IMR-90 (cell line): Measurements from ENCODE around the gene TMEM247. TPM values are rescaled to one million over a fixed set of nuclear protein-coding genes. Genes with fewer than 3 reads are reported as not detected.
A peak's percentile ranks its signal among the peaks of the same experiment; 100 is the strongest.

Experiments used
- ATAC-seq: fragments of 200-7000 bp; cut with Tn5 transposase; 2 replicates; pipeline ENCODE4 v1.9.1; 2020; ENCODE audit warnings: low read depth, mild to moderate bottlenecking, moderate library complexity
- BruUV-seq: library from RNA; stranded (reverse); fragments of 400-500 nt; replicated peaks from 2 replicates; lab custom pipeline; 2021; lab: Mats Ljungman, UMichigan
- CTCF ChIA-PET: fragments of 300-600 bp; formaldehyde crosslinking; extraction: SDS; loops from one replicate; lab custom pipeline; 2021; ENCODE audit warnings: antibody characterized with exemption; lab: Yijun Ruan, JAX
- POLR2A ChIA-PET: fragments of 300-600 bp; sonication (Branson Sonifier 250); formaldehyde crosslinking; loops from one replicate; lab custom pipeline; 2022; ENCODE audit warnings: antibody characterized with exemption; ENCODE audit not compliant: unreplicated experiment; lab: Charles Lee
- DNase-seq: peaks from one replicate; pipeline ENCODE4 v3.0.0; 2013
- H2AFZ ChIP-seq: replicated peaks from 2 replicates; pipeline ENCODE3; 2013; ENCODE audit warnings: low read length, mild to moderate bottlenecking; ENCODE audit not compliant: poor library complexity
- H2AK5ac ChIP-seq: 2 replicates; pipeline ENCODE4 v1.6.1; 2013; ENCODE audit warnings: low read depth, low read length, inconsistent platforms
- H2AK9ac ChIP-seq: replicated peaks from 2 replicates; pipeline ENCODE3; 2013; ENCODE audit warnings: mild to moderate bottlenecking, low read depth, low read length, moderate library complexity; ENCODE audit not compliant: poor library complexity
- H2BK120ac ChIP-seq: 2 replicates; pipeline ENCODE4 v1.6.1; 2013; ENCODE audit warnings: low read depth, low read length, inconsistent platforms
- H2BK15ac ChIP-seq: 3 replicates; pipeline ENCODE4 v1.6.1; 2013; ENCODE audit warnings: low read depth, low read length, inconsistent platforms
- H2BK20ac ChIP-seq: 2 replicates; pipeline ENCODE4 v1.6.1; 2013; ENCODE audit warnings: low read depth, mild to moderate bottlenecking, inconsistent platforms, low read length, moderate library complexity
- H2BK5ac ChIP-seq: 2 replicates; pipeline ENCODE4 v1.6.1; 2013; ENCODE audit warnings: mild to moderate bottlenecking, low read depth, low read length, inconsistent platforms; ENCODE audit not compliant: poor library complexity, severe bottlenecking
- H3K14ac ChIP-seq: replicated peaks from 2 replicates; pipeline ENCODE4 v1.6.1; 2013; ENCODE audit warnings: low read depth, low read length, inconsistent platforms
- H3K18ac ChIP-seq: 2 replicates; pipeline ENCODE4 v1.6.1; 2013; ENCODE audit warnings: low read depth, low read length, control low read depth
- H3K23ac ChIP-seq: 2 replicates; pipeline ENCODE4 v1.6.1; 2013; ENCODE audit warnings: low read depth, low read length, inconsistent platforms
- H3K27ac ChIP-seq: 2 replicates; pipeline ENCODE4 v1.5.1; 2013; ENCODE audit warnings: mild to moderate bottlenecking, control low read depth, low read length; ENCODE audit not compliant: insufficient read depth
- H3K27me3 ChIP-seq: 2 replicates; pipeline ENCODE4 v1.6.1; 2013; ENCODE audit warnings: low read length; ENCODE audit not compliant: control insufficient read depth, insufficient read depth
- H3K36me3 ChIP-seq: 2 replicates; pipeline ENCODE4 v1.6.1; 2013; ENCODE audit warnings: low read length, mixed read lengths; ENCODE audit not compliant: control insufficient read depth, insufficient read depth
- H3K4ac ChIP-seq: 2 replicates; pipeline ENCODE4 v1.6.1; 2013; ENCODE audit warnings: low read depth, low read length, inconsistent platforms
- H3K4me1 ChIP-seq: 2 replicates; pipeline ENCODE4 v1.6.1; 2013; ENCODE audit warnings: low read length, mixed read lengths; ENCODE audit not compliant: control insufficient read depth, insufficient read depth
- H3K4me2 ChIP-seq: 2 replicates; pipeline ENCODE4 v1.6.1; 2013; ENCODE audit warnings: low read depth, mild to moderate bottlenecking, control low read depth, low read length, moderate library complexity
- H3K4me3 ChIP-seq: 2 replicates; pipeline ENCODE4 v1.5.1; 2013; ENCODE audit warnings: low read depth, mild to moderate bottlenecking, control low read depth, low read length, moderate library complexity; ENCODE audit not compliant: insufficient read depth
- H3K56ac ChIP-seq: 2 replicates; pipeline ENCODE4 v1.6.1; 2013; ENCODE audit warnings: low read length, inconsistent platforms; ENCODE audit not compliant: insufficient read depth; ENCODE audit errors: extremely low read depth
- H3K79me1 ChIP-seq, 2 experiments: 2 replicates each; pipeline ENCODE4 v1.6.1; 2013; ENCODE audit warnings: low read length in 2 of 2, inconsistent platforms in 1 of 2, low read depth in 1 of 2
- H3K9ac ChIP-seq: 2 replicates; pipeline ENCODE4 v1.6.1; 2013; ENCODE audit warnings: low read depth, low read length, control low read depth
- H3K9me1 ChIP-seq: 2 replicates; pipeline ENCODE4 v1.6.1; 2013; ENCODE audit warnings: low read length, inconsistent platforms; ENCODE audit not compliant: insufficient read depth
- H3K9me3 ChIP-seq: 2 replicates; pipeline ENCODE4 v1.6.1; 2013; ENCODE audit warnings: low read length; ENCODE audit not compliant: control insufficient read depth, insufficient read depth
- H4K20me1 ChIP-seq: 2 replicates; pipeline ENCODE4 v1.6.1; 2013; ENCODE audit warnings: low read length, inconsistent platforms; ENCODE audit not compliant: insufficient read depth
- H4K5ac ChIP-seq: 2 replicates; pipeline ENCODE4 v1.6.1; 2013; ENCODE audit warnings: mild to moderate bottlenecking, low read depth, low read length, control low read depth
- H4K8ac ChIP-seq, 2 experiments: 2 replicates each; pipeline ENCODE4 v1.6.1; 2013; ENCODE audit warnings: low read depth in 2 of 2, low read length in 2 of 2, control low read depth in 1 of 2, inconsistent platforms in 1 of 2
- H4K91ac ChIP-seq: 2 replicates; pipeline ENCODE4 v1.6.1; 2013; ENCODE audit warnings: low read depth, low read length, inconsistent platforms; ENCODE audit not compliant: insufficient read depth
- BHLHE40 ChIP-seq: fragments of 150-350 bp; IDR thresholded peaks from 2 replicates; pipeline ENCODE4 v1.6.1; 2016; ENCODE audit warnings: mild to moderate bottlenecking, low read depth, low read length
- CEBPB ChIP-seq: IDR thresholded peaks from 2 replicates; pipeline ENCODE4 v1.6.1; 2012; ENCODE audit warnings: low read depth, low read length, improper control_type of control experiment
- CHD1 ChIP-seq: IDR thresholded peaks from 2 replicates; pipeline ENCODE4 v1.6.1; 2012; ENCODE audit warnings: low read depth, low read length, improper control_type of control experiment
- ELK1 ChIP-seq: fragments of 150-350 bp; IDR thresholded peaks from 2 replicates; pipeline ENCODE4 v1.6.1; 2016; ENCODE audit warnings: low read depth, mild to moderate bottlenecking, low read length, moderate library complexity, borderline replicate concordance
- FOS ChIP-seq: fragments of 150-350 bp; IDR thresholded peaks from 2 replicates; pipeline ENCODE4 v1.6.1; 2016; ENCODE audit warnings: low read depth, low read length
- MAFK ChIP-seq: IDR thresholded peaks from 2 replicates; pipeline ENCODE4 v1.6.1; 2012; ENCODE audit warnings: low read depth, low read length, improper control_type of control experiment
- MAZ ChIP-seq: IDR thresholded peaks from 2 replicates; pipeline ENCODE4 v1.6.1; 2012; ENCODE audit warnings: low read depth, mild to moderate bottlenecking, low read length, improper control_type of control experiment, moderate library complexity, borderline replicate concordance
- MXI1 ChIP-seq: IDR thresholded peaks from 2 replicates; pipeline ENCODE4 v1.6.1; 2012; ENCODE audit warnings: low read depth, mild to moderate bottlenecking, low read length, moderate library complexity, borderline replicate concordance
- NFE2L2 ChIP-seq: fragments of 150-350 bp; IDR thresholded peaks from 2 replicates; pipeline ENCODE4 v1.6.1; 2016; ENCODE audit warnings: low read depth, mild to moderate bottlenecking, low read length
- POLR2A ChIP-seq: IDR thresholded peaks from 2 replicates; pipeline ENCODE4 v1.6.1; 2012; ENCODE audit warnings: mild to moderate bottlenecking, low read depth, low read length
- RAD21 ChIP-seq: IDR thresholded peaks from 2 replicates; pipeline ENCODE4 v1.6.1; 2012; ENCODE audit warnings: low read length, improper control_type of control experiment
- RCOR1 ChIP-seq: IDR thresholded peaks from 2 replicates; pipeline ENCODE4 v1.6.1; 2012; ENCODE audit warnings: mild to moderate bottlenecking, low read length, improper control_type of control experiment; ENCODE audit not compliant: insufficient replicate concordance
- RFX5 ChIP-seq: IDR thresholded peaks from 2 replicates; pipeline ENCODE4 v1.8.0; 2012; ENCODE audit warnings: low read depth, mild to moderate bottlenecking, low read length, moderate library complexity
- SMC3 ChIP-seq: fragments of 150-350 bp; IDR thresholded peaks from 2 replicates; pipeline ENCODE4 v1.6.1; 2016; ENCODE audit warnings: low read depth, mild to moderate bottlenecking, antibody characterized with exemption, low read length, moderate library complexity
- WGBS, 2 experiments: methylation state at CpG; one replicate each; pipeline versions ENCODE4 v1.1.5 to v1.1.7; 2013; ENCODE audit warnings: missing lambda C conversion rate in 2 of 2; ENCODE audit not compliant: insufficient read length in 1 of 2; ENCODE audit errors: extremely low coverage in 2 of 2; 5-methylcytosine and 5-hydroxymethylcytosine counted together
- dilution Hi-C: fragments of 300-500 bp; cut with HindIII; formaldehyde crosslinking; loops from one replicate; pipeline ENCODE4 v1.14.3; 2018; ENCODE audit warnings: low sequenced_read_pairs; ENCODE audit not compliant: unreplicated experiment
- in situ Hi-C: fragments of 300-500 bp; cut with MboI; formaldehyde crosslinking; loops from 3 replicates; pipeline ENCODE4 v1.14.3; 2019; ENCODE audit warnings: low sequenced_read_pairs, inconsistent platforms, mixed read lengths
- intact Hi-C: fragments of 100-400 bp; cut with micrococcal nuclease; formaldehyde crosslinking; loops from 2 replicates; pipeline ENCODE4 v1.10.0; 2022
- polyA plus RNA-seq, 3 experiments: library from polyadenylated mRNA; depleted of rRNA; stranded (reverse); fragments of >200 nt; gene quantifications; 2 replicates each; pipeline ENCODE4 v1.2.3, GENCODE V29; 2012; ENCODE audit warnings: low replicate concordance in 1 of 3
- total RNA-seq: library from RNA; depleted of rRNA; stranded (reverse); fragments of >200 nt; gene quantifications from 2 replicates; pipeline ENCODE4 v1.2.3, GENCODE V29; 2012
- TF ChIP-seq, protein P1 (sequence below): conservative IDR thresholded peaks from 2 replicates; pipeline ENCODE4 v1.5.1; 2012; ENCODE audit warnings: mild to moderate bottlenecking, low read depth, low read length, improper control_type of control experiment
- TF ChIP-seq, protein P2 (sequence below): fragments of 150-350 bp; IDR thresholded peaks from 2 replicates; pipeline ENCODE4 v1.6.1; 2017; ENCODE audit warnings: mild to moderate bottlenecking, antibody characterized with exemption, low read length, low read depth

The TMEM247 gene
- total and polyA plus RNA-seq, 2 of the 4 experiments (the other 2 are of a cell fraction): not detected

GRCh38 chr2:46498681-46499080, 19.3 kb downstream of the TMEM247 start:
- H4K91ac ChIP-seq: no peak overlapping the region
- H3K9me1 ChIP-seq: peaks cover 16% of the 10 kb centered on the region
- no peak overlapping the region for H2AFZ ChIP-seq
- no peaks in the 10 kb centered on the region for H3K36me3 ChIP-seq
- no peak overlapping the region for H4K8ac ChIP-seq
- dilution Hi-C loops: no loop called here
- no peak overlapping the region for H3K9ac ChIP-seq
- WGBS, 2 experiments: no CpG with 5 or more reads among the region's 4 CpGs
- DNase-seq: no peak
- H2BK15ac ChIP-seq: 0 out of 3 replicates have a peak overlapping the region, but pooled peaks have one; percentile 46
- peaks cover 9% of the 10 kb centered on the region for H3K4me1 ChIP-seq
- no peaks in the 10 kb centered on the region for H3K27me3 ChIP-seq
- no TSS peak for BruUV-seq
- TF ChIP-seq SMC3 (no peak), ELK1 (no peak), CEBPB (no peak), NFE2L2 (no peak), MAZ (no peak), RAD21 (no peak), FOS (no peak), CHD1 (no peak), RCOR1 (no peak), BHLHE40 (no peak), MAFK (no peak), MXI1 (no peak), RFX5 (no peak), POLR2A (no peak)
- TF ChIP-seq, protein P1, sequence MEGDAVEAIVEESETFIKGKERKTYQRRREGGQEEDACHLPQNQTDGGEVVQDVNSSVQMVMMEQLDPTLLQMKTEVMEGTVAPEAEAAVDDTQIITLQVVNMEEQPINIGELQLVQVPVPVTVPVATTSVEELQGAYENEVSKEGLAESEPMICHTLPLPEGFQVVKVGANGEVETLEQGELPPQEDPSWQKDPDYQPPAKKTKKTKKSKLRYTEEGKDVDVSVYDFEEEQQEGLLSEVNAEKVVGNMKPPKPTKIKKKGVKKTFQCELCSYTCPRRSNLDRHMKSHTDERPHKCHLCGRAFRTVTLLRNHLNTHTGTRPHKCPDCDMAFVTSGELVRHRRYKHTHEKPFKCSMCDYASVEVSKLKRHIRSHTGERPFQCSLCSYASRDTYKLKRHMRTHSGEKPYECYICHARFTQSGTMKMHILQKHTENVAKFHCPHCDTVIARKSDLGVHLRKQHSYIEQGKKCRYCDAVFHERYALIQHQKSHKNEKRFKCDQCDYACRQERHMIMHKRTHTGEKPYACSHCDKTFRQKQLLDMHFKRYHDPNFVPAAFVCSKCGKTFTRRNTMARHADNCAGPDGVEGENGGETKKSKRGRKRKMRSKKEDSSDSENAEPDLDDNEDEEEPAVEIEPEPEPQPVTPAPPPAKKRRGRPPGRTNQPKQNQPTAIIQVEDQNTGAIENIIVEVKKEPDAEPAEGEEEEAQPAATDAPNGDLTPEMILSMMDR: no peak
- TF ChIP-seq, protein P2, sequence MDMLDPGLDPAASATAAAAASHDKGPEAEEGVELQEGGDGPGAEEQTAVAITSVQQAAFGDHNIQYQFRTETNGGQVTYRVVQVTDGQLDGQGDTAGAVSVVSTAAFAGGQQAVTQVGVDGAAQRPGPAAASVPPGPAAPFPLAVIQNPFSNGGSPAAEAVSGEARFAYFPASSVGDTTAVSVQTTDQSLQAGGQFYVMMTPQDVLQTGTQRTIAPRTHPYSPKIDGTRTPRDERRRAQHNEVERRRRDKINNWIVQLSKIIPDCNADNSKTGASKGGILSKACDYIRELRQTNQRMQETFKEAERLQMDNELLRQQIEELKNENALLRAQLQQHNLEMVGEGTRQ: no peak
- no peaks in the 10 kb centered on the region for H4K20me1 ChIP-seq
- ATAC-seq: no peak
- CTCF ChIA-PET: no interaction called here
- no peak overlapping the region for H3K14ac ChIP-seq
- no peak overlapping the region for H2BK120ac ChIP-seq
- no peaks in the 10 kb centered on the region for H3K9me3 ChIP-seq
- H3K27ac ChIP-seq: no peak overlapping the region
- H3K4ac ChIP-seq: no peak overlapping the region
- no peak overlapping the region for H2BK20ac ChIP-seq
- H3K4me3 ChIP-seq: no peak overlapping the region
- no peak overlapping the region for H4K5ac ChIP-seq
- in situ Hi-C loops: no loop called here
- peaks cover 0 to 4% of the 10 kb centered on the region in 2 experiments; a peak in 1 of 4 replicates for H3K79me1 ChIP-seq
- no peak overlapping the region for H3K18ac ChIP-seq
- no peak overlapping the region for H2AK9ac ChIP-seq
- POLR2A ChIA-PET: no interaction called here
- H3K23ac ChIP-seq: no peak overlapping the region
- no peak overlapping the region for H2BK5ac ChIP-seq
- no peak overlapping the region for H3K4me2 ChIP-seq
- H2AK5ac ChIP-seq: no peak overlapping the region
- intact Hi-C loops: no loop called here
- no peak overlapping the region for H3K56ac ChIP-seq
